Liver (tissue), 3 donors: Measurements from ENCODE around the gene FUS.

Source experiments
- EGR1 ChIP-seq, 2 donors: IDR thresholded peaks; 2 replicates each; pipeline ENCODE4 v1.6.1; 2016 to 2018; ENCODE audit warnings: antibody characterized with exemption in 2 of 2, low read depth in 2 of 2
- RXRA ChIP-seq, 2 donors: IDR thresholded peaks; 2 replicates each; pipeline ENCODE4 v1.6.1; 2017 to 2018; ENCODE audit warnings: antibody characterized with exemption in 2 of 2, mild to moderate bottlenecking in 1 of 2
- TAF1 ChIP-seq: conservative IDR thresholded peaks from 2 replicates; pipeline ENCODE4 v1.6.1; 2016; ENCODE audit warnings: antibody characterized with exemption, mild to moderate bottlenecking
- YY1 ChIP-seq: IDR thresholded peaks from 2 replicates; pipeline ENCODE4 v1.6.1; 2016; ENCODE audit warnings: antibody characterized with exemption, mild to moderate bottlenecking
- TF ChIP-seq, protein P1 (sequence below): fragments of 150-350 bp; IDR thresholded peaks from 2 replicates; pipeline ENCODE4 v1.5.1; 2017; ENCODE audit warnings: improper control_type of control experiment, low read depth, low read length; ENCODE audit not compliant: missing input control
- TF ChIP-seq, protein P2 (sequence below): IDR thresholded peaks from 2 replicates; pipeline ENCODE4 v1.6.1; 2016; ENCODE audit warnings: antibody characterized with exemption
- TF ChIP-seq, protein P3 (sequence below): IDR thresholded peaks from 2 replicates; pipeline ENCODE4 v1.6.1; 2016; ENCODE audit warnings: antibody characterized with exemption, mild to moderate bottlenecking
- TF ChIP-seq, protein P4 (sequence below): IDR thresholded peaks from 2 replicates; pipeline ENCODE4 v1.6.1; 2016; ENCODE audit warnings: antibody characterized with exemption
- donor health status: healthy.
- donor health status: healthy.

DNA sequence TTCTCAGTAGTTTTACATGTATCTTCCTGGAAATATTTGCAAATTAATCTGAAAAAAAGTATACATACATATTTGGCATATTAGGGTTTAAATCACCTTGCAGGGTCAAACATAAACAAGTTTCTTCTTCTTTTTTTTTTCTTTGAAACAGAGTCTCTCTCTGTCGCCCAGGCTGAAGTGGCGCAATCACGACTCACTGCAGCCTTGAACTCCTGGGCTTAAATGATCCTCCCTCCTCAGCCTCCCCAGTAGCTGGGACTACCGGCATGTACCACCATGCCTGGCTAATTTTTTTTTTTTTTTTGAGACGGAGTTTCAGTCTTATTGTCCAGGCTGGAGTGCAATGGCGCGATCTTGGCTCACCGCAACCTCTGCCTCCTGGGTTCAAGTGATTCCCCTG is 12.6 kb upstream of the FUS start:
- TF ChIP-seq, protein P1, sequence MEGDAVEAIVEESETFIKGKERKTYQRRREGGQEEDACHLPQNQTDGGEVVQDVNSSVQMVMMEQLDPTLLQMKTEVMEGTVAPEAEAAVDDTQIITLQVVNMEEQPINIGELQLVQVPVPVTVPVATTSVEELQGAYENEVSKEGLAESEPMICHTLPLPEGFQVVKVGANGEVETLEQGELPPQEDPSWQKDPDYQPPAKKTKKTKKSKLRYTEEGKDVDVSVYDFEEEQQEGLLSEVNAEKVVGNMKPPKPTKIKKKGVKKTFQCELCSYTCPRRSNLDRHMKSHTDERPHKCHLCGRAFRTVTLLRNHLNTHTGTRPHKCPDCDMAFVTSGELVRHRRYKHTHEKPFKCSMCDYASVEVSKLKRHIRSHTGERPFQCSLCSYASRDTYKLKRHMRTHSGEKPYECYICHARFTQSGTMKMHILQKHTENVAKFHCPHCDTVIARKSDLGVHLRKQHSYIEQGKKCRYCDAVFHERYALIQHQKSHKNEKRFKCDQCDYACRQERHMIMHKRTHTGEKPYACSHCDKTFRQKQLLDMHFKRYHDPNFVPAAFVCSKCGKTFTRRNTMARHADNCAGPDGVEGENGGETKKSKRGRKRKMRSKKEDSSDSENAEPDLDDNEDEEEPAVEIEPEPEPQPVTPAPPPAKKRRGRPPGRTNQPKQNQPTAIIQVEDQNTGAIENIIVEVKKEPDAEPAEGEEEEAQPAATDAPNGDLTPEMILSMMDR, result no peak
- TF ChIP-seq YY1 (no peak), EGR1 (IDR thresholded peaks at IDR 0.05; ENCODE audit: low read depth in 2 of 2) (no peak), RXRA (IDR thresholded peaks at IDR 0.05) (no peak), TAF1 (no peak)
- TF ChIP-seq, protein P2, sequence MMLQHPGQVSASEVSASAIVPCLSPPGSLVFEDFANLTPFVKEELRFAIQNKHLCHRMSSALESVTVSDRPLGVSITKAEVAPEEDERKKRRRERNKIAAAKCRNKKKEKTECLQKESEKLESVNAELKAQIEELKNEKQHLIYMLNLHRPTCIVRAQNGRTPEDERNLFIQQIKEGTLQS, result no peak
- TF ChIP-seq, protein P3, sequence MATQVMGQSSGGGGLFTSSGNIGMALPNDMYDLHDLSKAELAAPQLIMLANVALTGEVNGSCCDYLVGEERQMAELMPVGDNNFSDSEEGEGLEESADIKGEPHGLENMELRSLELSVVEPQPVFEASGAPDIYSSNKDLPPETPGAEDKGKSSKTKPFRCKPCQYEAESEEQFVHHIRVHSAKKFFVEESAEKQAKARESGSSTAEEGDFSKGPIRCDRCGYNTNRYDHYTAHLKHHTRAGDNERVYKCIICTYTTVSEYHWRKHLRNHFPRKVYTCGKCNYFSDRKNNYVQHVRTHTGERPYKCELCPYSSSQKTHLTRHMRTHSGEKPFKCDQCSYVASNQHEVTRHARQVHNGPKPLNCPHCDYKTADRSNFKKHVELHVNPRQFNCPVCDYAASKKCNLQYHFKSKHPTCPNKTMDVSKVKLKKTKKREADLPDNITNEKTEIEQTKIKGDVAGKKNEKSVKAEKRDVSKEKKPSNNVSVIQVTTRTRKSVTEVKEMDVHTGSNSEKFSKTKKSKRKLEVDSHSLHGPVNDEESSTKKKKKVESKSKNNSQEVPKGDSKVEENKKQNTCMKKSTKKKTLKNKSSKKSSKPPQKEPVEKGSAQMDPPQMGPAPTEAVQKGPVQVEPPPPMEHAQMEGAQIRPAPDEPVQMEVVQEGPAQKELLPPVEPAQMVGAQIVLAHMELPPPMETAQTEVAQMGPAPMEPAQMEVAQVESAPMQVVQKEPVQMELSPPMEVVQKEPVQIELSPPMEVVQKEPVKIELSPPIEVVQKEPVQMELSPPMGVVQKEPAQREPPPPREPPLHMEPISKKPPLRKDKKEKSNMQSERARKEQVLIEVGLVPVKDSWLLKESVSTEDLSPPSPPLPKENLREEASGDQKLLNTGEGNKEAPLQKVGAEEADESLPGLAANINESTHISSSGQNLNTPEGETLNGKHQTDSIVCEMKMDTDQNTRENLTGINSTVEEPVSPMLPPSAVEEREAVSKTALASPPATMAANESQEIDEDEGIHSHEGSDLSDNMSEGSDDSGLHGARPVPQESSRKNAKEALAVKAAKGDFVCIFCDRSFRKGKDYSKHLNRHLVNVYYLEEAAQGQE, result no peak
- TF ChIP-seq, protein P4, sequence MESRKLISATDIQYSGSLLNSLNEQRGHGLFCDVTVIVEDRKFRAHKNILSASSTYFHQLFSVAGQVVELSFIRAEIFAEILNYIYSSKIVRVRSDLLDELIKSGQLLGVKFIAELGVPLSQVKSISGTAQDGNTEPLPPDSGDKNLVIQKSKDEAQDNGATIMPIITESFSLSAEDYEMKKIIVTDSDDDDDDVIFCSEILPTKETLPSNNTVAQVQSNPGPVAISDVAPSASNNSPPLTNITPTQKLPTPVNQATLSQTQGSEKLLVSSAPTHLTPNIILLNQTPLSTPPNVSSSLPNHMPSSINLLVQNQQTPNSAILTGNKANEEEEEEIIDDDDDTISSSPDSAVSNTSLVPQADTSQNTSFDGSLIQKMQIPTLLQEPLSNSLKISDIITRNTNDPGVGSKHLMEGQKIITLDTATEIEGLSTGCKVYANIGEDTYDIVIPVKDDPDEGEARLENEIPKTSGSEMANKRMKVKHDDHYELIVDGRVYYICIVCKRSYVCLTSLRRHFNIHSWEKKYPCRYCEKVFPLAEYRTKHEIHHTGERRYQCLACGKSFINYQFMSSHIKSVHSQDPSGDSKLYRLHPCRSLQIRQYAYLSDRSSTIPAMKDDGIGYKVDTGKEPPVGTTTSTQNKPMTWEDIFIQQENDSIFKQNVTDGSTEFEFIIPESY, result no peak
